B cell (primary cell): ENCODE measurements around the gene NOTUM. TPM values are rescaled to one million over a fixed set of nuclear protein-coding genes. Genes with fewer than 3 reads are reported as not detected.

Source experiments
- ATAC-seq: fragments of 200-7000 bp; cut with Tn5 transposase; one replicate; pipeline ENCODE4 v1.10.0; 2021; ENCODE audit warnings: low read depth, mild to moderate bottlenecking, moderate number of reproducible peaks, moderate library complexity
- CTCF ChIA-PET: fragments of 350-600 bp; sonication (Branson Sonifier 250); formaldehyde crosslinking; loops from one replicate; lab custom pipeline; 2021; ENCODE audit warnings: antibody characterized with exemption, inconsistent platforms; lab: Charles Lee
- POLR2A ChIA-PET: fragments of 350-600 bp; sonication (Branson Sonifier 250); formaldehyde crosslinking; loops from one replicate; lab custom pipeline; 2021; ENCODE audit warnings: antibody characterized with exemption; lab: Charles Lee
- DNase-seq: peaks from one replicate; pipeline ENCODE4 v3.0.0; 2013
- H2AFZ ChIP-seq: 2 replicates; pipeline ENCODE4 v1.6.1; 2012; ENCODE audit warnings: mild to moderate bottlenecking, low read depth, low read length; ENCODE audit not compliant: insufficient read depth, poor library complexity, severe bottlenecking
- H3K27ac ChIP-seq, 2 donors: 1 replicate in 1 of 2; 2 replicates in 1 of 2; pipeline ENCODE4 v1.5.1; 2012 to 2013; ENCODE audit warnings: low read length in 2 of 2, mild to moderate bottlenecking in 2 of 2, moderate library complexity in 1 of 2
- H3K27me3 ChIP-seq, 4 experiments: fragments of 200-600 bp in 1 of 4; sonication (generic) in 1 of 4; replicated peaks in 1 of 4; 1 replicate in 2 of 4; 2 replicates in 2 of 4; pipeline versions ENCODE4 v1.6.1 to v1.7.0; 2013 to 2016; ENCODE audit warnings: low read length in 3 of 4, mild to moderate bottlenecking in 2 of 4, mixed read lengths in 1 of 4, moderate library complexity in 1 of 4; ENCODE audit not compliant: insufficient read depth in 4 of 4, control insufficient read depth in 3 of 4; ENCODE audit errors: control extremely low read depth in 1 of 4
- H3K36me3 ChIP-seq, 2 experiments: replicated peaks in 1 of 2; 1 replicate in 1 of 2; 2 replicates in 1 of 2; pipeline versions ENCODE4 v1.6.1 to v1.7.1; 2013; ENCODE audit warnings: low read length in 1 of 2; ENCODE audit not compliant: insufficient read depth in 2 of 2, control insufficient read depth in 1 of 2; ENCODE audit errors: control extremely low read depth in 1 of 2, extremely low read depth in 1 of 2
- H3K4me1 ChIP-seq, 2 donors: fragments of 200-600 bp in 1 of 2; sonication (generic) in 1 of 2; 1 replicate in 1 of 2; 2 replicates in 1 of 2; pipeline versions ENCODE4 v1.5.1 to v1.6.1; 2013 to 2017; ENCODE audit warnings: low read length in 2 of 2; ENCODE audit not compliant: control insufficient read depth in 2 of 2, insufficient read depth in 2 of 2
- H3K4me2 ChIP-seq: replicated peaks from 2 replicates; pipeline ENCODE3; 2012; ENCODE audit warnings: mild to moderate bottlenecking, low read depth, low read length; ENCODE audit not compliant: poor library complexity, severe bottlenecking
- H3K4me3 ChIP-seq, 5 experiments: fragments of 200-600 bp in 1 of 5; sonication (generic) in 1 of 5; 1 replicate in 3 of 5; 2 replicates in 2 of 5; pipeline versions ENCODE4 v1.5.1 to v1.7.0; 2011 to 2016; ENCODE audit warnings: low read length in 4 of 5, mild to moderate bottlenecking in 4 of 5, low read depth in 2 of 5, control low read depth in 1 of 5, moderate library complexity in 1 of 5; ENCODE audit not compliant: insufficient read depth in 1 of 5; ENCODE audit errors: control extremely low read depth in 1 of 5, extremely low read depth in 1 of 5
- H3K79me2 ChIP-seq: fragments of 200-600 bp; sonication (generic); one replicate; pipeline ENCODE4 v1.6.0; 2016; ENCODE audit warnings: low read length; ENCODE audit not compliant: control insufficient read depth, insufficient read depth
- H3K9ac ChIP-seq: fragments of 200-600 bp; sonication (generic); 2 replicates; pipeline ENCODE4 v1.6.1; 2017; ENCODE audit warnings: mild to moderate bottlenecking, low read length, moderate library complexity
- H3K9me3 ChIP-seq, 3 donors: one replicate each; pipeline versions ENCODE4 v1.6.1 to v1.7.1; 2013; ENCODE audit warnings: low read length in 2 of 3; ENCODE audit not compliant: control insufficient read depth in 2 of 3, insufficient read depth in 1 of 3; ENCODE audit errors: control extremely low read depth in 1 of 3
- H4K20me1 ChIP-seq: 2 replicates; pipeline ENCODE4 v1.6.0; 2012; ENCODE audit warnings: mild to moderate bottlenecking, low read length; ENCODE audit not compliant: insufficient read depth, control insufficient read depth, poor library complexity, severe bottlenecking
- H3K27ac Mint-ChIP-seq: one replicate; pipeline ENCODE4 v1.8.0; 2021; ENCODE audit warnings: mixed read lengths
- H3K27me3 Mint-ChIP-seq: one replicate; pipeline ENCODE4 v1.8.0; 2021; ENCODE audit warnings: mixed read lengths
- H3K4me1 Mint-ChIP-seq: one replicate; pipeline ENCODE4 v1.8.0; 2021; ENCODE audit warnings: mixed read lengths
- H3K4me3 Mint-ChIP-seq: one replicate; pipeline ENCODE4 v1.8.0; 2021; ENCODE audit warnings: mixed read lengths
- H3K9me3 Mint-ChIP-seq: one replicate; pipeline ENCODE4 v1.8.0; 2022; ENCODE audit warnings: mixed read lengths; ENCODE audit not compliant: insufficient read depth
- EZH2 ChIP-seq: IDR thresholded peaks from 2 replicates; pipeline ENCODE4 v1.6.1; 2012; ENCODE audit warnings: borderline replicate concordance, low read depth, mild to moderate bottlenecking, moderate library complexity, low read length; ENCODE audit not compliant: insufficient read depth, poor library complexity, severe bottlenecking
- WGBS: methylation state at CpG from one replicate; pipeline ENCODE4 v1.1.5; 2013; ENCODE audit warnings: missing lambda C conversion rate; ENCODE audit not compliant: insufficient coverage; 5-methylcytosine and 5-hydroxymethylcytosine counted together
- intact Hi-C: fragments of 100-400 bp; cut with micrococcal nuclease; formaldehyde crosslinking; loops from one replicate; pipeline ENCODE4 v1.10.0; 2022
- polyA plus RNA-seq: library from polyadenylated mRNA; depleted of rRNA; stranded (reverse); fragments of >200 nt; gene quantifications from 2 replicates; pipeline ENCODE4 v1.2.3, GENCODE V29; 2012
- total RNA-seq, 2 donors: library from RNA; stranded (reverse); fragments of 120-200 nt in 1 of 2; gene quantifications; 1 replicate in 1 of 2; 2 replicates in 1 of 2; pipeline versions ENCODE4 v1.2.3 to v1.2.4, GENCODE V29; 2013 to 2022
- TF ChIP-seq, protein P1 (sequence below): fragments of 200-600 bp; IDR thresholded peaks from one replicate; pipeline ENCODE4 v1.8.0; 2022; ENCODE audit warnings: antibody characterized with exemption, mild to moderate bottlenecking

NOTUM gene
- total and polyA plus RNA-seq, 2 donors (not counting 1 experiment from before 2014, with no cell fraction given), result not detected

DNA sequence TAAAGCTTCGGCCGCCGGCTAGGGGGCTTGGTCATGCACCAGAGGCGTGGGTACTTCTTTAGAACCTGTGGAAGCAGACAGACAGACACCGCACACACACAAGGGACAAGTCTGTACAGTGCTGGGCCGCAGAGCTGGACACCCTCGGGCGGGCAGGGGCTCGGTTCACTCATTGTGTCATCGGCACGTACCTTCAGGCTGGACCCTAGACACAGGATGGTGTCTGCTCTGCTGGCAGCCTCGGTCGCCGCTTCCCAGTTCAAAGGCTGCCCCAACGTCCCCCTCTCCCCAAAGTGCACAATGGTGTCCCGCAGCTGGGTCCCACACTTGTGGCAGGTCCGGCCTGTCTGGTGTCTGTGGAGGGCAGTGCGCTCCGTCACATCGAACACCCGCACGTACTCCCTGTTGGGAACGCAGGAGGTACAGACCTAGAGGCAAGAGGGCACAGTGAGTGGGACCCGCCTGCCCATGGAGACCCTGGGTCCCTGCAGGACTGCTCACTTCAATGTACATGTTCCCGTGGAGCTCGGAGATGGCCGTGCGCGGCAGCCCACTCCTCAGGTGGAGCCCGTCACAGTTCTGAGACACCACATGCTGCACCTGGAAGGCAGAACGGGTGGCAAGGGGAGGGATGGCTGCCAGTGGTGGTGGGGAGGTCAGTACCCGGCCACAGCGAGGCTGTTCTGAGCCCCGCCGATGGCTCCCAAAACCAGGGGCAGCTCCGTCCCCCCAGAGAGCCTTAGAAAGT is 46.7 kb downstream of the NOTUM start:
- 97% methylated on average over 31 of the region's 36 CpGs for WGBS
- H3K79me2 ChIP-seq, result peaks cover 57% of the 10 kb centered on the region
- intact Hi-C loops, result no loop called here
- H3K9me3 ChIP-seq, result peaks cover 0 to 3% (median 0%) of the 10 kb centered on the region in 3 donors
- no peak overlapping the region for H3K4me2 ChIP-seq
- no peaks in the 10 kb centered on the region for H3K9me3 Mint-ChIP-seq
- H2AFZ ChIP-seq, result no peak overlapping the region
- POLR2A ChIA-PET, result no interaction called here
- H3K4me1 ChIP-seq, result peaks cover 22 to 36% of the 10 kb centered on the region in 2 donors
- H3K4me3 Mint-ChIP-seq, result no peak overlapping the region
- no peak overlapping the region for H3K4me3 ChIP-seq
- H3K27me3 ChIP-seq, result no peaks in the 10 kb centered on the region
- ATAC-seq, result no peak
- peaks cover 68% of the 10 kb centered on the region for H4K20me1 ChIP-seq
- peaks cover 35% of the 10 kb centered on the region for H3K4me1 Mint-ChIP-seq
- H3K36me3 ChIP-seq, result peaks cover 0 to 38% of the 10 kb centered on the region in 2 experiments
- no peak overlapping the region for H3K27ac Mint-ChIP-seq
- no peak for DNase-seq
- no peaks in the 10 kb centered on the region for H3K27me3 Mint-ChIP-seq
- CTCF ChIA-PET, result interaction anchor here (1.7 kb wide), 1 partner anchor 44 kb away, joined by 4 read pairs; no protein-coding TSS in a partner anchor
- no peak overlapping the region for H3K27ac ChIP-seq
- no peak overlapping the region for H3K9ac ChIP-seq
- TF ChIP-seq, protein P1, sequence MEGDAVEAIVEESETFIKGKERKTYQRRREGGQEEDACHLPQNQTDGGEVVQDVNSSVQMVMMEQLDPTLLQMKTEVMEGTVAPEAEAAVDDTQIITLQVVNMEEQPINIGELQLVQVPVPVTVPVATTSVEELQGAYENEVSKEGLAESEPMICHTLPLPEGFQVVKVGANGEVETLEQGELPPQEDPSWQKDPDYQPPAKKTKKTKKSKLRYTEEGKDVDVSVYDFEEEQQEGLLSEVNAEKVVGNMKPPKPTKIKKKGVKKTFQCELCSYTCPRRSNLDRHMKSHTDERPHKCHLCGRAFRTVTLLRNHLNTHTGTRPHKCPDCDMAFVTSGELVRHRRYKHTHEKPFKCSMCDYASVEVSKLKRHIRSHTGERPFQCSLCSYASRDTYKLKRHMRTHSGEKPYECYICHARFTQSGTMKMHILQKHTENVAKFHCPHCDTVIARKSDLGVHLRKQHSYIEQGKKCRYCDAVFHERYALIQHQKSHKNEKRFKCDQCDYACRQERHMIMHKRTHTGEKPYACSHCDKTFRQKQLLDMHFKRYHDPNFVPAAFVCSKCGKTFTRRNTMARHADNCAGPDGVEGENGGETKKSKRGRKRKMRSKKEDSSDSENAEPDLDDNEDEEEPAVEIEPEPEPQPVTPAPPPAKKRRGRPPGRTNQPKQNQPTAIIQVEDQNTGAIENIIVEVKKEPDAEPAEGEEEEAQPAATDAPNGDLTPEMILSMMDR, result no peak
- no peak for TF ChIP-seq EZH2
